Type B pancreatic cell (in vitro differentiated cells): ENCODE results near the gene TRAPPC5. TPM values are rescaled to one million over a fixed set of nuclear protein-coding genes. Genes with fewer than 3 reads are reported as not detected.

Source experiments
- DNase-seq: peaks from one replicate; pipeline ENCODE4 v3.0.0; 2021; ENCODE audit warnings: mixed read lengths; ENCODE audit not compliant: unreplicated experiment; ENCODE audit errors: extremely low spot score
- H3K27ac Mint-ChIP-seq: 2 replicates; pipeline ENCODE4 v1.8.0; 2021; ENCODE audit warnings: mild to moderate bottlenecking, mixed read lengths
- H3K27me3 Mint-ChIP-seq: 2 replicates; pipeline ENCODE4 v1.8.0; 2021; ENCODE audit warnings: mixed read lengths
- H3K36me3 Mint-ChIP-seq: 2 replicates; pipeline ENCODE4 v1.8.0; 2021; ENCODE audit warnings: mixed read lengths
- H3K4me1 Mint-ChIP-seq: one replicate; pipeline ENCODE4 v1.8.0; 2021; ENCODE audit warnings: mixed read lengths; ENCODE audit not compliant: unreplicated experiment
- H3K4me3 Mint-ChIP-seq: 2 replicates; pipeline ENCODE4 v1.8.0; 2021; ENCODE audit warnings: mild to moderate bottlenecking, mixed read lengths
- H3K9me3 Mint-ChIP-seq: 2 replicates; pipeline ENCODE4 v1.8.0; 2021; ENCODE audit warnings: mixed read lengths
- CTCF ChIP-seq: fragments of 200-600 bp; sonication (generic); conservative IDR thresholded peaks from 2 replicates; pipeline ENCODE4 v1.5.0; 2021; ENCODE audit warnings: antibody characterized with exemption, mild to moderate bottlenecking
- total RNA-seq: library from RNA; stranded (reverse); gene quantifications from 2 replicates; pipeline ENCODE4 v1.2.1, GENCODE V29; 2021; ENCODE audit warnings: low replicate concordance

Gene TRAPPC5
- total RNA-seq, 1 donor from 2014 or later: 92.6 TPM

- no peak overlapping the region for H3K27ac Mint-ChIP-seq
- H3K9me3 Mint-ChIP-seq: peaks cover 7% of the 10 kb centered on the region
- TF ChIP-seq CTCF: no peak
- no peak for DNase-seq
- no peaks in the 10 kb centered on the region for H3K4me1 Mint-ChIP-seq
- no peak overlapping the region for H3K4me3 Mint-ChIP-seq
- no peaks in the 10 kb centered on the region for H3K36me3 Mint-ChIP-seq
- H3K27me3 Mint-ChIP-seq: peaks cover 68% of the 10 kb centered on the region
Observed at GRCh38 chr19:7672522-7672921, 8.1 kb upstream of the TRAPPC5 start.

GRCh38 chr19:7674010-7675005, 6.3 kb upstream of the TRAPPC5 start:
- Mint-ChIP-seq H3K27ac (no peak overlapping the region), H3K27me3 (peaks cover 74% of the 10 kb centered on the region), H3K4me1 (peaks cover 2% of the 10 kb centered on the region), H3K9me3 (peaks cover 7% of the 10 kb centered on the region), H3K36me3 (no peaks in the 10 kb centered on the region), H3K4me3 (no peak overlapping the region)
- no peak for TF ChIP-seq CTCF
- DNase-seq: no peak

GRCh38 chr19:7676376-7676775, 4.3 kb upstream of the TRAPPC5 start:
- peaks cover 7% of the 10 kb centered on the region for H3K9me3 Mint-ChIP-seq
- DNase-seq: no peak
- H3K4me3 Mint-ChIP-seq: no peak overlapping the region
- no peak for TF ChIP-seq CTCF
- H3K36me3 Mint-ChIP-seq: no peaks in the 10 kb centered on the region
- H3K4me1 Mint-ChIP-seq: peaks cover 6% of the 10 kb centered on the region
- H3K27me3 Mint-ChIP-seq: peaks cover 60% of the 10 kb centered on the region
- H3K27ac Mint-ChIP-seq: no peak overlapping the region

GRCh38 chr19:7676854-7677253, 3.8 kb upstream of the TRAPPC5 start, which contains the start of gene MCEMP1:
TSS of gene MCEMP1 (plus strand) at chr19:7677090. CDS start at chr19:7677121, 31 bp downstream.
- H3K27ac Mint-ChIP-seq: no peak within 1 kb of the TSS
- DNase-seq: no peak
- H3K4me1 Mint-ChIP-seq: peaks cover 8% of the 10 kb centered on the region
- TF ChIP-seq CTCF: no peak
- peak within 1 kb of the TSS; percentile 22 for H3K4me3 Mint-ChIP-seq
- H3K27me3 Mint-ChIP-seq: peaks cover 55% of the 10 kb centered on the region
- H3K9me3 Mint-ChIP-seq: peaks cover 7% of the 10 kb centered on the region
- no peaks in the 10 kb centered on the region for H3K36me3 Mint-ChIP-seq

GRCh38 chr19:7677669-7678311, 2.8 kb upstream of the TRAPPC5 start:
- peaks cover 3% of the 10 kb centered on the region for H3K36me3 Mint-ChIP-seq
- peak overlapping the region; percentile 22 for H3K4me3 Mint-ChIP-seq
- no peak overlapping the region for H3K27ac Mint-ChIP-seq
- H3K9me3 Mint-ChIP-seq: peaks cover 7% of the 10 kb centered on the region
- no peak for TF ChIP-seq CTCF
- peaks cover 9% of the 10 kb centered on the region for H3K4me1 Mint-ChIP-seq
- DNase-seq: no peak
- peaks cover 48% of the 10 kb centered on the region for H3K27me3 Mint-ChIP-seq
